Subcutaneous abdominal adipose tissue (tissue), 5 donors: ENCODE measurements around the gene CNGA2.

Experiments
- H3K27ac ChIP-seq: one replicate; pipeline ENCODE4 v1.7.0; 2013; ENCODE audit warnings: low read depth, mild to moderate bottlenecking, inconsistent platforms, low read length, moderate library complexity
- H3K27me3 ChIP-seq, 5 donors: one replicate each; pipeline ENCODE4 v1.7.0; 2013; ENCODE audit warnings: low read length in 5 of 5, inconsistent platforms in 1 of 5; ENCODE audit not compliant: control insufficient read depth in 5 of 5, insufficient read depth in 4 of 5
- H3K36me3 ChIP-seq, 5 donors: one replicate each; pipeline ENCODE4 v1.7.0; 2013; ENCODE audit warnings: low read length in 5 of 5; ENCODE audit not compliant: control insufficient read depth in 5 of 5, insufficient read depth in 5 of 5
- H3K4me1 ChIP-seq, 5 donors: one replicate each; pipeline ENCODE4 v1.7.0; 2013; ENCODE audit warnings: low read length in 5 of 5, mild to moderate bottlenecking in 3 of 5, moderate library complexity in 1 of 5; ENCODE audit not compliant: control insufficient read depth in 5 of 5, insufficient read depth in 5 of 5
- H3K4me3 ChIP-seq, 5 donors: one replicate each; pipeline ENCODE4 v1.7.0; 2013; ENCODE audit warnings: low read length in 5 of 5, low read depth in 1 of 5
- H3K9ac ChIP-seq, 5 donors: one replicate each; pipeline ENCODE4 v1.7.0; 2013; ENCODE audit warnings: low read length in 5 of 5, mild to moderate bottlenecking in 4 of 5, moderate library complexity in 3 of 5
- H3K9me3 ChIP-seq, 5 donors: one replicate each; pipeline ENCODE4 v1.7.0; 2013; ENCODE audit warnings: low read length in 5 of 5; ENCODE audit not compliant: control insufficient read depth in 5 of 5
- donor health status: healthy.
- donor health status: healthy.
- donor health status: healthy.
- donor health status: healthy.
- donor health status: healthy.

CNGA2 gene

DNA sequence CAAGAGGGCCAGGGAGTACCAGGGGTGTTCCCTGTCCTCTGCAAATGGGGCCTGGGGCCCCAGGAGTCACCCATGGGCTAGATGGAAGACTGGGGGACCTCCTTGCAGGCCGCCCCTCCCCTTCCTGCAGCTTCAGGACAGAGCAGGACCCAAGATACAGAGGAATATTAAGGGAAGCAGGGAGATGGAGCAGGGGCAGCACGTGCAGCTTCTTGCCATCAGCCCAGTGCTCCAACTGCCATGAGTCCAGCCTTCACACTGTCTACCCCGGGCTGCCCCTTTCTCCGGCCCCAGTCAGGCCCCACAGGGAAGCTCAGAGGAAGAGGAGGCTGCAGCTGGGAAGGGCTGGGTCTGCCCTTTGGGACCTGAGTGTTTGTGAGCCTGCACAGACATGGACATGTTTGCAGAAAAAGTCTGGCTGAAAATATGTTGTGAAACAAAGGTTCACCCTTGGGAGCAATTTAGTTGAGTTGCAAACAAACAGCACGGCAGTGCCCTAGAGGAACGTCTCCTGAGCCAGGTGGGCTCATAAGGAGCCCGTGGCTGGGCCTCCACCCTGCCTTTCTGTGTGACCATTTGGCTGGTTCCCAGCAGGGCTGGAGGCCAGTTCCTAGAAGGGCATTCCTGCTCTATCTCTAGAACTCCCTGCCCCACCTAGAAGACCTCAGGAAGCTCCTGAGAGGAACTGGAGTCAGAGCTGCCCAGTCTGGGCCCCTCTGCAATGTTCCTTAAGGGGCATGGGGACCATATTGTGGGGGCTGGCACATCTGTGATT is 9.8 kb upstream of the CNGA2 start:
- H3K4me3 ChIP-seq, result no peak overlapping the region
- H3K9ac ChIP-seq, result no peak overlapping the region
- no peak overlapping the region for H3K27ac ChIP-seq
- peaks cover 0 to 34% (median 9%) of the 10 kb centered on the region in 5 donors for H3K4me1 ChIP-seq
- H3K9me3 ChIP-seq, result no peaks in the 10 kb centered on the region
- H3K27me3 ChIP-seq, result peaks cover 2 to 21% (median 8%) of the 10 kb centered on the region in 5 donors
- no peaks in the 10 kb centered on the region for H3K36me3 ChIP-seq

DNA sequence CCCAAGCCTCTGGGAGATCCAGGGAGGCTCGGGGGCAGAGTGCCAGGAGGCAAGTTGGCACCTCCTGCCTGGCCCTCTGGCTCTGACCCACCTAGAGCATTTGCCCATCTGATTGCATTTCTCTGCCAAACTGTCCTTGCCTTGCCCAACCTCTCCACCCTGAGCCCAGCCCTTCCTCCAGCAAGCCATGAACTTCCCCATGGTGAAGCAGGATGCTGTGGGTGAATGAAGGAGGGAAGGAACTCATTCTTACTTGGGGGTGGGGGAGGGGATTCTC is 9.3 kb upstream of the CNGA2 start:
- no peak overlapping the region for H3K4me3 ChIP-seq
- H3K4me1 ChIP-seq, result peaks cover 0 to 34% (median 9%) of the 10 kb centered on the region in 5 donors
- no peak overlapping the region for H3K9ac ChIP-seq
- no peaks in the 10 kb centered on the region for H3K36me3 ChIP-seq
- no peaks in the 10 kb centered on the region for H3K9me3 ChIP-seq
- H3K27me3 ChIP-seq, result peaks cover 2 to 21% (median 8%) of the 10 kb centered on the region in 5 donors
- no peak overlapping the region for H3K27ac ChIP-seq

DNA sequence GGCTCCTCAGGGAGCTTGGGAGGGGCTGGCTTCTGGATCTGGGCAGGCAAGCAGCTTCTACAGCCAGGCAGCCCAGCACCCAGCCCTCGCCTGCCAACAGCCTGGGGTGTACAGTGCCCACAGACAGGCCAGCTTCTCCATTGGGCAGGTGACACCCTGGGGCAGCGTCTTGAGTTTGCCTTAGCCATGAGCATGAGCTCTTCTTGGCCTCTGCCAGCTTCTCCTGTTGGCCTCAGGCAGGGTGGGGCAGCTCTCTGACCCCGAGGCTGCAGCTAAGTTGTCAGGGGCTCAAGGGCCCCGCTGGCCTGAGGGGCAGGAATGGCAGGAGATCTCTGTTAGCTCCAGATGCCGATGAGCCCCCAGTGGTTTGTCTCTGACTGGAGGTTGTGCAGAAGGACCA is 7.8 kb upstream of the CNGA2 start:
- Histone ChIP-seq H3K4me3 (no peak overlapping the region), H3K36me3 (no peaks in the 10 kb centered on the region), H3K9me3 (no peaks in the 10 kb centered on the region), H3K9ac (no peak overlapping the region), H3K4me1 (peaks cover 0 to 34% (median 9%) of the 10 kb centered on the region in 5 donors), H3K27ac (no peak overlapping the region), H3K27me3 (peaks cover 2 to 20% (median 8%) of the 10 kb centered on the region in 5 donors)

DNA sequence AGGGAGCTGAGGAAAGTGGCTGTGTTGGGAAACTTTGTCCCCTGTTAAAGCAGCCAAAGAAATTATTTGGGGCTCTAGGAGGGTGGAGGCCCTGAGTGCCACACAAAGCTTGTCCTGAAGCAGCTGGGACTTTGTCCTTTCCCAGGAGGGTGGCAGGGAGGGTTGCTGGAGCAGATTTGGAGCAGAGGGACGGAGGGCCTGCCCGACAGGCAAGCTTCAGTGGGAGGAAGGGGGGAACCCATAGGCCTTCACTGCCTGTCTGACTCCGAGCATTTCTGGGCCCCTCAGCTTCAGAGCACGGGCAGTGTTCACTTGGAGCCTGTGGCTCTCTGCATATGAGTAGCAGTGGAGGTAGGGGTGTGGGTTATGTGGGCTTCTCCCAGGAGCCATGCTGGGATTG is 7.2 kb upstream of the CNGA2 start:
- Histone ChIP-seq H3K9ac (no peak overlapping the region), H3K4me1 (peaks cover 0 to 34% (median 9%) of the 10 kb centered on the region in 5 donors), H3K4me3 (no peak overlapping the region), H3K36me3 (no peaks in the 10 kb centered on the region), H3K27me3 (peaks cover 5 to 24% (median 7%) of the 10 kb centered on the region in 5 donors), H3K27ac (no peak overlapping the region), H3K9me3 (no peaks in the 10 kb centered on the region)

DNA sequence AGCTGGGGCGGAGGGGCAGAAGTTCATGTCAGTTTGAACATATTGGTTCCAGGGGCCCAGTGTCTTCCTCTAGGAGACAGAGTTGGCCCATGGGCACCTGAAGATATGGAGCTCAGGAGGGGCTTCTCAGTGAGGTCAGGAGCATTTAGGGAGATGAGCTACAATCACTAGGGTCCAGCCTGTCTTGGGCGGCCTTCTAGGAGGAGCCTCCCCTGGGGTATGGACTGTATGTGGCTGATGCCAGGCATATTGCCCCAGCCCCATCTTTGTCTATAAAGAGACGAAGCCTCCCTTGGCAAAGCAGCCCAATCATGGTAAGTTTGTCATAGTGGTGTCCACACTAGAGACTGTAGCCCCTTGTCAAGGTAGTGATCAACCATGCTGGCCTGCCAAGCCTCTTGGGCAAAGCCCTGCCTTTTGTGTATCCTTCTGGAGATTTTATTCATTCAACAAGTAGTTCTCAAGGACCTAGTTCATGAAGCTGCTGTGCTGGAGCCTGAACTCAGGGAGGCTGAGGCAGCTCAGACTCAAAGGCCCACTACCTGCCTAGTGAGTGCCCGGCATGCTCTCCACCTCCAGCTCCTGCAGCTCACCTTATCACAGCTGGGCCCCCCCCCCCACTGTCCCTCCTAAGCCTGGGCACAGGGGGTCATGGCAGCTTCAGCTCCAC is 5.4 kb upstream of the CNGA2 start:
- Histone ChIP-seq H3K36me3 (no peaks in the 10 kb centered on the region), H3K9ac (no peak overlapping the region), H3K4me3 (no peak overlapping the region), H3K9me3 (no peaks in the 10 kb centered on the region), H3K27ac (no peak overlapping the region), H3K27me3 (peaks cover 4 to 20% (median 9%) of the 10 kb centered on the region in 5 donors), H3K4me1 (peaks cover 0 to 16% (median 9%) of the 10 kb centered on the region in 5 donors)

DNA sequence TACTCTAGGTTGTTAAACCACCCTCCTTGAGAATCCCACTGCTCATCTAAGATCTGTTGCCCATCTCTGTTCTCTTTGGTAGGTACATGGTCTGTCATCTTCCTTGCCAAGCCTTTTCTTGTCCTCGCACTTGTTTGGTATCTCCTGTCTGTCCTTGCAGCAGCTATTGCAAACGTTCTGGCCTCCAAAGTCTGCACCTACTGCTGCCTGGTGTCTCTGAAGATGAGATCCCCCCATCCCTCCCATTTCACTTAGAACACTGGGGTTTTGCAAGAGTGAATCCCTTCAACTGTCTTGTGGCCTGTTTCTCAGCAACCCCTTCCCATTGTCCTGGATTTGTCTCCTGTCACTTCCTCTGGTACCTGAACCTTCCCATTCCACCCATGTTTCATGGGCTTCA is 673 bp downstream of the CNGA2 start:
- Histone ChIP-seq H3K4me1 (no peaks in the 10 kb centered on the region), H3K9ac (no peak overlapping the region), H3K27me3 (peaks cover 17 to 36% (median 23%) of the 10 kb centered on the region in 5 donors)

DNA sequence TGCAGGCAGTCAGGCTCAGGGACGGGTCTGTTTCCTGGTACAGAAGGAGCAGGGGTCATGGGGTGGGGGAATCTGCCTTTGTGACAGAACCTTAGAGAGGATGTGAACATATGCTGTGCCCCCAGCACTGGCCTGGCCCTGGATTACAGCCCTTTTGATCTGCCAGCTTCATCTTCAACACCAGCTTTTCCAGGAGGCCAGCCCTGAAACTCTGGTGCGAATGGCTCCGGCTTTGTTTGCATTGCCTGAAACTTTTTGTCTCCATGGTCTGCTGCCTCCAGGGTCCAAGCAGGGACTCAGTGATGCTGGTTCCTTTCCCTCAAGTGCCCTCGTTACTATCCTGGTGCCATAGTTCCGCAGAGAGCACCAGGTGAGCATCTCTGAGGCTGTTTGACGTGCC is 2.1 kb downstream of the CNGA2 start:
- H3K27ac ChIP-seq, result no peak overlapping the region
- no peak overlapping the region for H3K9ac ChIP-seq
- H3K27me3 ChIP-seq, result peaks cover 17 to 41% (median 23%) of the 10 kb centered on the region in 5 donors
- H3K4me3 ChIP-seq, result no peak overlapping the region
- H3K9me3 ChIP-seq, result peaks cover 0 to 5% (median 0%) of the 10 kb centered on the region in 5 donors
- no peaks in the 10 kb centered on the region for H3K36me3 ChIP-seq
- H3K4me1 ChIP-seq, result no peaks in the 10 kb centered on the region

More for the DNA sequence above, 673 bp downstream of the CNGA2 start:
- H3K4me3 ChIP-seq, result no peak overlapping the region
- no peak overlapping the region for H3K27ac ChIP-seq
- no peaks in the 10 kb centered on the region for H3K36me3 ChIP-seq
- no peaks in the 10 kb centered on the region for H3K9me3 ChIP-seq

DNA sequence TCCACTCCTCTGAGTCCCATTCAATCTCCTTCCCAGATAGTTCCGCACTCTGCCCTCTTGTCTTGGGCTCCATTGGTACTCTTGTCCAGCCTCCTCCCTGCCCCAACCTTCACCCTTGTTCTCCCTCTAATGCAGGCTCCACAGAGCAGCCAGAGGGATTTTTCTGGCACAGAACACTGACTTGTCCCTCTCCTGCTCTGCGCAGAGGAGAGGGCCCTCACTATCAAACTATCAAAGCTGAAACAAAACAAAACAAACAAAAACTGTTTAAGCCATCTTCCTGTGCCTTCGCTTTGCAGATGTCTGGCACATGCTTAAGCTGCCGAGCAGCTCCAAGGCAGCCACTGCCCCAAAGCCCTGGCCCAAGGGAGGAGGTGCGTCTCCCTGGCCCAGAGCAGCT is 2.9 kb downstream of the CNGA2 start:
- Histone ChIP-seq H3K9ac (no peak overlapping the region), H3K36me3 (no peaks in the 10 kb centered on the region), H3K4me1 (no peaks in the 10 kb centered on the region), H3K4me3 (no peak overlapping the region), H3K27me3 (peaks cover 11 to 35% (median 21%) of the 10 kb centered on the region in 5 donors), H3K9me3 (peaks cover 0 to 6% (median 0%) of the 10 kb centered on the region in 5 donors), H3K27ac (no peak overlapping the region)

DNA sequence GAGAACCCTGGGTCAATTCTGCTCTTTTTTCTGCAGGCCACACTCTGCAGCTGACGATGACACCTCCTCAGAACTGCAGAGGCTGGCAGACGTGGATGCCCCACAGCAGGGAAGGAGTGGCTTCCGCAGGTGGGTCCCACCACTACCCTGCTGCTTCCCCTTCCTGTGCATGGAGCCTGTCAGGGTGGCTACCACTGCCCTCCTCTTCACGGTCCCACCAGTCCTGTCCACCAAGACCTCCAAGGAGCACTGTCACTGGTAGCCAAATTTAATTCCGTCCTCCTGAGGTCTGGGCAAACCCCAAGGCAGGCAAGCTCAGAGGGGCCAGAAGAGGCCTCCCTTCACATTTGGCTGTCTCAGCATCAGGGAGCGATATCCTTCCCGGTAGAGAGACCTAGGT is 4.2 kb downstream of the CNGA2 start:
- Histone ChIP-seq H3K9me3 (peaks cover 0 to 6% (median 0%) of the 10 kb centered on the region in 5 donors), H3K4me1 (no peaks in the 10 kb centered on the region), H3K27ac (no peak overlapping the region), H3K4me3 (no peak overlapping the region), H3K36me3 (no peaks in the 10 kb centered on the region), H3K27me3 (peaks cover 13 to 35% (median 20%) of the 10 kb centered on the region in 5 donors), H3K9ac (no peak overlapping the region)

DNA sequence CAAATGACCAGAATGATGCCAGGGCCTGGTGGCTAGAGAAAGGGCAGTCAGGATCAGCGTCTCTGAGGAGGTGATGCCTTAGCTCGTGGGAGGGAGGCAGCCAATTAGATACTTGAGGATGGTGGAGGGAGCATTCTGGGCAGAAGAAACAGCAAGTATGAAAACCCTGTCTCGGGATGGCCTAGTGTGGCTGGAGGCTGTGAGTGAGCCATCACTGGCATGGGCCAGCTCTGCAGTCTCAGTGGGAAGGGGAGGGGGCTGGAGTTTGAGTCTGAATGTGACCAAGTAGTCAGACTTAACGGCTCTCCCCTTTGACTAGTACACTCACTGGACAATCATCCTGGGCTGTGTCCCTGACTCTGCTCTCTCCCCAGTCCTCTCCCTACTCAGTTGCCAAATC is 7.1 kb downstream of the CNGA2 start:
- H3K4me3 ChIP-seq, result no peak overlapping the region
- no peak overlapping the region for H3K9ac ChIP-seq
- peaks cover 3 to 25% (median 15%) of the 10 kb centered on the region in 5 donors for H3K27me3 ChIP-seq
- no peak overlapping the region for H3K27ac ChIP-seq
- H3K4me1 ChIP-seq, result no peaks in the 10 kb centered on the region
- H3K9me3 ChIP-seq, result peaks cover 0 to 6% (median 0%) of the 10 kb centered on the region in 5 donors
- H3K36me3 ChIP-seq, result no peaks in the 10 kb centered on the region
